ENCODE data around the gene RNF151. TPM values are rescaled to one million over a fixed set of nuclear protein-coding genes. Genes with fewer than 3 reads are reported as not detected.
"Not testable (repeated sequence)": the region's sequence is repeated elsewhere in the genome, so short reads cannot be mapped to it uniquely, and the experiment has no call there.

The RNF151 gene
- total RNA-seq, 1 experiment from 2014 or later, result not detected

DNA sequence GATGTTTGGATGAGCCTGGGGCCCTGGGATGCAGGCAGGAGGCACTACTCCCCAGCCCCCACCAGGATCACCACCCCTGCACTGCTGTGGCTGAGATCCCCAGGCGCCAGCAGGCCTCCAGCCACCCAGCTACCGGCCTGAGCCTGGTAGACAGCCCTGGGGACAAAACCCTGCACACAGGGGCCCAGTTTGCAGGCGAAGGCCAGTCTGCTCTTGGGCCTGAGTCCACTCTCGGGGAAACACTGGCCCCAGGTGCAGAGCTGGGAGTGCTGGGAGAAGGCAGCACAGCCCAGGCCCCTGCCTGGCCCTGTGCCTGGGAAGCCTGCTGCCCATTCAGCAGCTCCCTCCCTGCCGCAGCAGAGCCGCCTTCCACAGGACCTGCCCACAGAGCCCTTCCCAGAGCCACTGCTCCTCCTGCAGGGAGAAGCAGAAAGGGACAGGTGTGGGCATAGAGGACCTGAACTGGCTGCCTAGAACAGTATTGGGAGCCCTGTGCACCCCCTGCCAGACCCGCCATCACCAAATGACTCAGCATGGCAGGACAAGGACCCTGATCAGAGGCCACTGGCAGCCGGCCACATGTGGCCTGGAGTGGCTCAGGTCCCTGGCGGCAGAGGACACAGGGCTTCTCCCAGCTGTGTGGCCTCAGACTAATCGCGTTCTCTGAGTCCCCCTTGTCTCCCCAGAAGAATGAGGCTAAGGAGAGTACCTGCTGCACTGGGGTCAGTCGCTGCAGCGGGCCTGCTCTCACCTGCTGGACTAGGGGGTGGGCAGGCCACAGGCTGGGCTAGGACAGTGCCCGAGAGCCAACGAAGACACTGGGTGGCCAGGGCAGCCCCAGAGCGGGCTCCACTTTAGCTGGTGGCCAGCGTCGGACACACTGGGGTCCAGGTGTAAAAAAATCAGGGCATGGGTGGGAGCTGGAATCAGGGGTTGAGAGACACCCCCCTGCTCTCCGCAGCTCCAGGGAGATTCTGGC is 34.3 kb upstream of the RNF151 start:
- Histone ChIP-seq H3K27me3 (ENCODE audit: low read length) (no peaks in the 10 kb centered on the region), H2AFZ (ENCODE audit: low read length) (no peak overlapping the region), H3K4me3 (ENCODE audit: low read length) (no peak overlapping the region), H4K20me1 (ENCODE audit: insufficient read depth, low read depth, low read length) (no peaks in the 10 kb centered on the region), H3K4me2 (ENCODE audit: low read depth, low read length, poor library complexity, severe bottlenecking) (no peak overlapping the region), H3K27ac (ENCODE audit: low read length) (no peak overlapping the region), H3K4me1 (ENCODE audit: low read length) (peaks cover 7% of the 10 kb centered on the region), H3K9ac (ENCODE audit: low read length) (no peak overlapping the region), H3K9me3 (ENCODE audit: low read length) (no peaks in the 10 kb centered on the region), H3K79me2 (ENCODE audit: low read length) (no peaks in the 10 kb centered on the region), H3K9me2 (replicated peaks; ENCODE audit: insufficient read depth, low read length) (no peaks in the 10 kb centered on the region), H3K36me3 (ENCODE audit: insufficient read depth, low read length) (no peaks in the 10 kb centered on the region)
- no peak for DNase-seq

DNA sequence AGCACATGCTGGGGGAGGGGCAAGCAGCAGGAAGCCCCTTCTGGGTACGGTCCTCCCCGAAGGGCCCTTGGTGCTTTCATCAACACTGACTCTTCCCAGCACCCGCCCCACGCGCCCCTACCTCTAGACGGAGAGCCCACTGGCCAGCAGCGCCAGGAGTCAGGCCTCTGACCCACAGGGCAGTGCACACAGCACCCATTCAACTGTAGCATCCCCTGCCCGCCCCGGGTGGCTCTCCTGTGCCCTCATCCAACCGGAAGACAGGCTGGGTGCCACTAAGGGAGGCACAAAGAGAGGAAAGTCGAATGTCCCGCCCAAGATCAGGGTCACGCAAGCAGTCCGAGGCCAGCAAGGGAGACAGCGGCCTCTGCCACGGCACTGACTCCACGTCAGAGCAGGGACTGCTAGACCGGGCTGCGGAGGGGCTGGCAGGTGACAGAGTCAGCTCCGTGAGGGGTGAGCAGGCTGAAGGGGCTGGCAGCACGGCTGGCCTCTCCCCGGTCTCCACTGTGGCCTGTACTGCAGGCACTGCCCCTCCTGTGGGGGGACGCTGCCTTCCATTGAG is 33.5 kb upstream of the RNF151 start:
- Histone ChIP-seq H3K4me1 (ENCODE audit: low read length) (peaks cover 7% of the 10 kb centered on the region), H3K27me3 (ENCODE audit: low read length) (no peaks in the 10 kb centered on the region), H3K9me3 (ENCODE audit: low read length) (no peaks in the 10 kb centered on the region), H3K9me2 (replicated peaks; ENCODE audit: insufficient read depth, low read length) (no peaks in the 10 kb centered on the region), H3K79me2 (ENCODE audit: low read length) (no peaks in the 10 kb centered on the region), H3K36me3 (ENCODE audit: insufficient read depth, low read length) (no peaks in the 10 kb centered on the region), H3K4me3 (ENCODE audit: low read length) (no peak overlapping the region), H3K4me2 (ENCODE audit: low read depth, low read length, poor library complexity, severe bottlenecking) (no peak overlapping the region), H3K27ac (ENCODE audit: low read length) (no peak overlapping the region), H4K20me1 (ENCODE audit: insufficient read depth, low read depth, low read length) (no peaks in the 10 kb centered on the region), H2AFZ (ENCODE audit: low read length) (no peak overlapping the region), H3K9ac (ENCODE audit: low read length) (no peak overlapping the region)
- DNase-seq, result no peak

- H3K4me3 ChIP-seq (ENCODE audit: low read length), result no peak overlapping the region
- H3K9ac ChIP-seq (ENCODE audit: low read length), result no peak overlapping the region
- H3K27me3 ChIP-seq (ENCODE audit: low read length), result no peaks in the 10 kb centered on the region
These were observed 29.6 kb upstream of the RNF151 start for GRCh38 chr16:1936945-1937479.

GRCh38 chr16:1938316-1938715 is 28.3 kb upstream of the RNF151 start:
- H4K20me1 ChIP-seq (ENCODE audit: insufficient read depth, low read depth, low read length), result no peaks in the 10 kb centered on the region; the same call in 1 of the 2 replicates
- DNase-seq, result no peak
- H3K27ac ChIP-seq (ENCODE audit: low read length), result no peak overlapping the region
- H3K4me3 ChIP-seq (ENCODE audit: low read length), result no peak overlapping the region
- H3K9ac ChIP-seq (ENCODE audit: low read length), result no peak overlapping the region
- no peaks in the 10 kb centered on the region for H3K36me3 ChIP-seq (ENCODE audit: insufficient read depth, low read length)
- H3K9me3 ChIP-seq (ENCODE audit: low read length), result no peaks in the 10 kb centered on the region
- H3K4me1 ChIP-seq (ENCODE audit: low read length), result peaks cover 16% of the 10 kb centered on the region
- H3K27me3 ChIP-seq (ENCODE audit: low read length), result no peaks in the 10 kb centered on the region
- H3K9me2 ChIP-seq (replicated peaks; ENCODE audit: insufficient read depth, low read length), result no peaks in the 10 kb centered on the region
- no peak overlapping the region for H3K4me2 ChIP-seq (ENCODE audit: low read depth, low read length, poor library complexity, severe bottlenecking)
- H3K79me2 ChIP-seq (ENCODE audit: low read length), result no peaks in the 10 kb centered on the region
- H2AFZ ChIP-seq (ENCODE audit: low read length), result no peak overlapping the region

More at GRCh38 chr16:1936945-1937479, 29.6 kb upstream of the RNF151 start:
- DNase-seq, result no peak
- Histone ChIP-seq H3K27ac (ENCODE audit: low read length) (no peak overlapping the region), H3K36me3 (ENCODE audit: insufficient read depth, low read length) (no peaks in the 10 kb centered on the region), H3K4me1 (ENCODE audit: low read length) (peaks cover 6% of the 10 kb centered on the region), H3K9me3 (ENCODE audit: low read length) (no peaks in the 10 kb centered on the region), H3K79me2 (ENCODE audit: low read length) (no peaks in the 10 kb centered on the region), H3K9me2 (replicated peaks; ENCODE audit: insufficient read depth, low read length) (no peaks in the 10 kb centered on the region), H2AFZ (ENCODE audit: low read length) (no peak overlapping the region), H3K4me2 (ENCODE audit: low read depth, low read length, poor library complexity, severe bottlenecking) (no peak overlapping the region), H4K20me1 (ENCODE audit: insufficient read depth, low read depth, low read length) (no peaks in the 10 kb centered on the region)

GRCh38 chr16:1938910-1939309 is 27.7 kb upstream of the RNF151 start:
- Histone ChIP-seq H3K79me2 (ENCODE audit: low read length) (no peaks in the 10 kb centered on the region), H2AFZ (ENCODE audit: low read length) (no peak overlapping the region), H3K27me3 (ENCODE audit: low read length) (no peaks in the 10 kb centered on the region), H3K9me2 (replicated peaks; ENCODE audit: insufficient read depth, low read length) (no peaks in the 10 kb centered on the region), H3K27ac (ENCODE audit: low read length) (no peak overlapping the region), H3K4me2 (ENCODE audit: low read depth, low read length, poor library complexity, severe bottlenecking) (no peak overlapping the region), H3K36me3 (ENCODE audit: insufficient read depth, low read length) (no peaks in the 10 kb centered on the region), H3K9me3 (ENCODE audit: low read length) (no peaks in the 10 kb centered on the region), H3K9ac (ENCODE audit: low read length) (no peak overlapping the region), H4K20me1 (ENCODE audit: insufficient read depth, low read depth, low read length) (no peaks in the 10 kb centered on the region; the same call in 1 of the 2 replicates), H3K4me3 (ENCODE audit: low read length) (no peak overlapping the region), H3K4me1 (ENCODE audit: low read length) (peaks cover 21% of the 10 kb centered on the region)
- no peak for DNase-seq

GRCh38 chr16:1939833-1940232 is 26.8 kb upstream of the RNF151 start:
- not testable (repeated sequence) for H3K36me3 ChIP-seq (ENCODE audit: insufficient read depth, low read length); H3K9me3 ChIP-seq (ENCODE audit: low read length); H3K9me2 ChIP-seq (replicated peaks; ENCODE audit: insufficient read depth, low read length); H3K79me2 ChIP-seq (ENCODE audit: low read length); H2AFZ ChIP-seq (ENCODE audit: low read length); H3K27ac ChIP-seq (ENCODE audit: low read length); H3K4me2 ChIP-seq (ENCODE audit: low read depth, low read length, poor library complexity, severe bottlenecking); H3K4me3 ChIP-seq (ENCODE audit: low read length); DNase-seq; H3K27me3 ChIP-seq (ENCODE audit: low read length); H4K20me1 ChIP-seq (ENCODE audit: insufficient read depth, low read depth, low read length); H3K9ac ChIP-seq (ENCODE audit: low read length)
- H3K4me1 ChIP-seq (ENCODE audit: low read length), result peaks cover 21% of the 10 kb centered on the region

DNA sequence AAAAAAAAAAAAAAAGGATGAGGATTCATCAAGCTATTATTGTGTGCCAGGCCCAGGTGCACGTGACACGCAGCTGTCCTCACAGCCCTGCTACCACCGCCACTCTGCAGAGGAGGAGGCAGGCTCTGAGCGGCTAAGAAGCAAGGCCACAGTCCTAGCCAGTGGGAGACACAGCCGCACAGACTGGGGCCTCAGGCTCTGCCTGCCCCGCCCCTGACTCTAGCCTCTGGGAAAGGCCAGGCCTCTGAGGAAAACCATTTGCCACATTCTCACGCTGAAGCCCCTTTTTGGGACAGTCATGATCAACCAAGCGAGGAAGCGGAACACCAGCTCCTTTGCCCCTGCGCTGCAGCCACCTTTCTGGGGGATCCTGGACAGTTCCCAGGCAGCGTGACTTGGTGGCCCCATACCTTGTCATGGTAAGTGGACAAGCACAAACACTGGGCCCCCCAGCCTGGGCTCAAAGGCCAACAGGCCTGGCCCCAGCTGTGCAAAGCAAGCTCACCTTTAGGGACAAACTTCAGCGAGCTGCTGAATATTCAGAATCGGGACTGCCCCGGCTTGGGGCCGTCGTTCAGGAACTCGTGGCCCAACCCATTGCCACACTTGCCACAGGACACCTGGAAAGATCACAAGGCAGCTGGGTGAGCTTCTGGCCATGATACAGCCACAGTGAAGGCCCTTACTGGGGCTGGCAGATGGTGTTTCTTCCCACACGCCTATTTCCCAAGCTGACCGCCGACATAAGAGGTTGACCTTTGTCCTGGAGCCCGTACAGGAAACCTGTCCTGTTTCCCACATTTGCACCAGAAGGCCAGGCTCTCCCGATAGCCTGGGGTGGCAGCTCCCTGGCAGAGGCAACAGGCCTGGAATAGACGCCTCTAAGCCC is 26.1 kb upstream of the RNF151 start:
- H3K9ac ChIP-seq (ENCODE audit: low read length), result no peak overlapping the region
- H2AFZ ChIP-seq (ENCODE audit: low read length), result no peak overlapping the region
- H3K27ac ChIP-seq (ENCODE audit: low read length), result no peak overlapping the region
- no peaks in the 10 kb centered on the region for H3K27me3 ChIP-seq (ENCODE audit: low read length)
- H3K9me2 ChIP-seq (replicated peaks; ENCODE audit: insufficient read depth, low read length), result no peaks in the 10 kb centered on the region
- H3K9me3 ChIP-seq (ENCODE audit: low read length), result no peaks in the 10 kb centered on the region
- H3K4me1 ChIP-seq (ENCODE audit: low read length), result peaks cover 21% of the 10 kb centered on the region
- no peak overlapping the region for H3K4me3 ChIP-seq (ENCODE audit: low read length)
- H4K20me1 ChIP-seq (ENCODE audit: insufficient read depth, low read depth, low read length), result no peaks in the 10 kb centered on the region; the same call in 1 of the 2 replicates
- no peaks in the 10 kb centered on the region for H3K79me2 ChIP-seq (ENCODE audit: low read length)
- no peaks in the 10 kb centered on the region for H3K36me3 ChIP-seq (ENCODE audit: insufficient read depth, low read length)
- H3K4me2 ChIP-seq (ENCODE audit: low read depth, low read length, poor library complexity, severe bottlenecking), result no peak overlapping the region
- no peak for DNase-seq

Measured in Karpas-422 (cell line).